ENCODE results near the gene PTGES3.

PTGES3 gene

DNA sequence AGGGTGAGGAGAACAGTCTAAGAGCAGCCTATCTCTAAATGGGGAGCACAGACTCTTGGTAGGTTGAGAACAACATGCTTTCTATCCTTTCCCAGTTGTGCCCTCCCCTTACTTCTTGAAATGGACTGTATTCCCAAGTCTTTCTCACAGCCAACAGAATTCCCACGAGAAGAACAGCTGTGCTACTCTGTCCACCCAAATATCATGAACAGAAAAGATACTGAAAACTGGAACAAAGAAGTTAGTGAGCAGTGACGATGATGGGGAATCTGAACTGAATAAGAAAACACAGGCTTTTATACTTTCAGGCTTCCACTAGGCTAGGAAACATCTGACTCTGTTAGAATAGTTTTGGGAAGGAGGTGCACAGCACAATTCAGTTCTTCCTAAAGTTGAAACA, 33.6 kb upstream of the PTGES3 start:
- no peak overlapping the region for H3K27ac ChIP-seq (ENCODE audit: low read depth, low read length)

DNA sequence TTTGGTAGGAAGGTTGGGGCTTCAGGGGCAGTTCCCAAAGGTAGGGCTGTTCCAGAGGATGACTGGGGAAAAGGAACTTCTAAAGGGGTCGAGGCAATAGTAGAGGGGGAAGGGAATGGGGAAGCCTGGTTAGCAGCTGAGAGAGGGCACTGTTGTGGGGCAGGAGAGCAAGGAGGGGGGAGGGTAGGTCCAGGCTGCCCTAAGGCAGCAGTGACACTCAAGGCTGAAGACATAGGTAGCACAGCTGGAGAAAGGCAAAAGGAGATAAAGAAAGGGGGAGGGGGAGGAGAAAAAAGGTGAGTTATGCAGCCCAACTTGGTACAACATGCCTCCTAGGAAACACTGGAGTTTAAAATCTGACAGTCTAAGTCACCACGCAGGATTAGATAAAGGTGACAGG, 33.1 kb upstream of the PTGES3 start:
- peak overlapping the region in 1 of 2 donors; percentile 94 for H3K4me3 ChIP-seq (ENCODE audit: low read depth in 1 of 2, low read length in 2 of 2)
- H3K36me3 ChIP-seq (ENCODE audit: control insufficient read depth in 1 of 2, insufficient read depth in 2 of 2, low read length in 2 of 2): peaks cover 17 to 36% of the 10 kb centered on the region in 2 donors

More for the DNA sequence above, 33.6 kb upstream of the PTGES3 start:
- Histone ChIP-seq H3K36me3 (ENCODE audit: control insufficient read depth in 1 of 2, insufficient read depth in 2 of 2, low read length in 2 of 2) (peaks cover 16 to 31% of the 10 kb centered on the region in 2 donors), H3K4me1 (ENCODE audit: control insufficient read depth in 1 of 2, insufficient read depth in 2 of 2, low read length in 2 of 2) (peaks cover 38 to 59% of the 10 kb centered on the region in 2 donors), H3K4me3 (ENCODE audit: low read depth in 1 of 2, low read length in 2 of 2) (peak overlapping the region; percentile 89 to 94), H3K9ac (ENCODE audit: low read depth in 1 of 2, low read length in 2 of 2) (peak overlapping the region in 1 of 2 donors; percentile 39), H3K9me3 (ENCODE audit: control insufficient read depth in 1 of 2, low read length in 2 of 2) (no peaks in the 10 kb centered on the region), H3K27me3 (ENCODE audit: control insufficient read depth in 1 of 2, insufficient read depth in 2 of 2, low read length in 2 of 2) (no peaks in the 10 kb centered on the region)

DNA sequence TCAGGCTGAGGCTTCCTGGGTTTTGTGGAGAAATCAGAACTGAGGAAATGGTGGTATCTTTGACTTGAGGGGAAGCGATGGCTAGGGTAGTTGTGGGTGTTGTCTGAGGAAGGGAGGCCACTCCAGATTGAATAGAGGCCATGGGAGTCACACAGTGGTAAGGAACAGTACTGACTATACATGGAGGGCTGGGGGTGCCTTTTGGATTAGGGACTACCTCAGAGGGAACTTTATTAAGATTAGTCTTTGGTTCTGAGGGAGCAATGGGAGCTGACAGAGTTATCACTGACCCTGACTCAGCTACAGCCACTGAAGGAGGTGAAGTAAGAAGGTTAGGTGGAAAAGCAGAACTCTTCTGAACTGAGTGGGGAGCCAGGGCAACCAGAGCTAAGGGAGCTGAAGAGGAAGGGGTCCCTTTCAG, 32.7 kb upstream of the PTGES3 start:
- no peaks in the 10 kb centered on the region for H3K27me3 ChIP-seq (ENCODE audit: control insufficient read depth in 1 of 2, insufficient read depth in 2 of 2, low read length in 2 of 2)
- H3K4me1 ChIP-seq (ENCODE audit: control insufficient read depth in 1 of 2, insufficient read depth in 2 of 2, low read length in 2 of 2): peaks cover 44 to 55% of the 10 kb centered on the region in 2 donors
- no peak overlapping the region for H3K9ac ChIP-seq (ENCODE audit: low read depth in 1 of 2, low read length in 2 of 2)
- H3K27ac ChIP-seq (ENCODE audit: low read depth, low read length): no peak overlapping the region
- H3K36me3 ChIP-seq (ENCODE audit: control insufficient read depth in 1 of 2, insufficient read depth in 2 of 2, low read length in 2 of 2): peaks cover 22 to 41% of the 10 kb centered on the region in 2 donors
- no peak overlapping the region for H3K4me3 ChIP-seq (ENCODE audit: low read depth in 1 of 2, low read length in 2 of 2)
- no peaks in the 10 kb centered on the region for H3K9me3 ChIP-seq (ENCODE audit: control insufficient read depth in 1 of 2, low read length in 2 of 2)

More for the DNA sequence above, 33.1 kb upstream of the PTGES3 start:
- no peaks in the 10 kb centered on the region for H3K27me3 ChIP-seq (ENCODE audit: control insufficient read depth in 1 of 2, insufficient read depth in 2 of 2, low read length in 2 of 2)
- H3K9me3 ChIP-seq (ENCODE audit: control insufficient read depth in 1 of 2, low read length in 2 of 2): no peaks in the 10 kb centered on the region
- H3K9ac ChIP-seq (ENCODE audit: low read depth in 1 of 2, low read length in 2 of 2): no peak overlapping the region
- peaks cover 39 to 59% of the 10 kb centered on the region in 2 donors for H3K4me1 ChIP-seq (ENCODE audit: control insufficient read depth in 1 of 2, insufficient read depth in 2 of 2, low read length in 2 of 2)
- H3K27ac ChIP-seq (ENCODE audit: low read depth, low read length): no peak overlapping the region

DNA sequence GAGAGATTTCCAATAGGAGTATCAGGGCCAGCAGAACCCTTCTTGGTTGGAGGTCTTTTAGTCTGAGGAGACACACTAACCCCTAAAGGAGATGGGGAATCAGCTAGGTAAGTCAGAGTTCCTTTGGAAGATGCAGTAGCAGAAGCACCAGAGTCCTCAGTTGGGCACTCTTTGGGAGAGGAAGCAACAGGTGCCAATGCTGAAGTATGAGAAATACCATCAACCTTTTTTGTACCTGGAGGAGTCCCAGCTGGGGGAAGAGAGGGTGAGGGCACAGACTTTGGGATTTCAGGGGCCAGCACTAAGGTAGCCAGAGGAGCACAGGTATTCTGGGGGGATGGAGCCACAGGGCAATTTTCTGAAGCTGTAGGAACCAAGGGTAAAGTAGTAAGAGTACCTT, 31.0 kb upstream of the PTGES3 start:
- H3K36me3 ChIP-seq (ENCODE audit: control insufficient read depth in 1 of 2, insufficient read depth in 2 of 2, low read length in 2 of 2): peaks cover 31 to 57% of the 10 kb centered on the region in 2 donors
- peaks cover 47 to 51% of the 10 kb centered on the region in 2 donors for H3K4me1 ChIP-seq (ENCODE audit: control insufficient read depth in 1 of 2, insufficient read depth in 2 of 2, low read length in 2 of 2)
- no peaks in the 10 kb centered on the region for H3K27me3 ChIP-seq (ENCODE audit: control insufficient read depth in 1 of 2, insufficient read depth in 2 of 2, low read length in 2 of 2)
- H3K4me3 ChIP-seq (ENCODE audit: low read depth in 1 of 2, low read length in 2 of 2): no peak overlapping the region
- H3K27ac ChIP-seq (ENCODE audit: low read depth, low read length): no peak overlapping the region
- H3K9ac ChIP-seq (ENCODE audit: low read depth in 1 of 2, low read length in 2 of 2): no peak overlapping the region
- H3K9me3 ChIP-seq (ENCODE audit: control insufficient read depth in 1 of 2, low read length in 2 of 2): no peaks in the 10 kb centered on the region

DNA sequence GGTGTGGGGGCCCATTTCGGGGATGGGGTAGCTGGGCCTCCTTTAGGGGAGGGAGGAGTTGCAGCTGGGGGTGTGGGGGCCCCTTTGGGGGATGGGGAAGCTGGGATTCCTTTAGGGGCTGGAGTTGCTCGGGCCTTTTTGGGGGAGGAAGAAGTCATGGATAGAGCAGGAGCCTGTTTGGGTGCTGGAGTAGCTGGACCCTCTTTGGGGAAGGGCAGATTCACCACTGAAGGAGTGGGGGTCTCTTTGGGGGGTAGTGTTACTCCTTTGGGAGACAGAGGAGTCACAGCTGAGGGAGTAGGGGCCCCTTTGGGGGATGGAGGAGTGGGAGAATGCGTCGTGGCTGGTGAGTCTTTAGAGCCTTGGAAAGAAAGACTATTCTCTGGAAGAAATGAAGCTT, 30.6 kb upstream of the PTGES3 start:
- H3K9ac ChIP-seq (ENCODE audit: low read depth in 1 of 2, low read length in 2 of 2): no peak overlapping the region
- H3K27ac ChIP-seq (ENCODE audit: low read depth, low read length): no peak overlapping the region
- no peaks in the 10 kb centered on the region for H3K27me3 ChIP-seq (ENCODE audit: control insufficient read depth in 1 of 2, insufficient read depth in 2 of 2, low read length in 2 of 2)
- no peaks in the 10 kb centered on the region for H3K9me3 ChIP-seq (ENCODE audit: control insufficient read depth in 1 of 2, low read length in 2 of 2)
- H3K36me3 ChIP-seq (ENCODE audit: control insufficient read depth in 1 of 2, insufficient read depth in 2 of 2, low read length in 2 of 2): peaks cover 31 to 61% of the 10 kb centered on the region in 2 donors
- no peak overlapping the region for H3K4me3 ChIP-seq (ENCODE audit: low read depth in 1 of 2, low read length in 2 of 2)
- peaks cover 47% of the 10 kb centered on the region in 2 donors for H3K4me1 ChIP-seq (ENCODE audit: control insufficient read depth in 1 of 2, insufficient read depth in 2 of 2, low read length in 2 of 2)

DNA sequence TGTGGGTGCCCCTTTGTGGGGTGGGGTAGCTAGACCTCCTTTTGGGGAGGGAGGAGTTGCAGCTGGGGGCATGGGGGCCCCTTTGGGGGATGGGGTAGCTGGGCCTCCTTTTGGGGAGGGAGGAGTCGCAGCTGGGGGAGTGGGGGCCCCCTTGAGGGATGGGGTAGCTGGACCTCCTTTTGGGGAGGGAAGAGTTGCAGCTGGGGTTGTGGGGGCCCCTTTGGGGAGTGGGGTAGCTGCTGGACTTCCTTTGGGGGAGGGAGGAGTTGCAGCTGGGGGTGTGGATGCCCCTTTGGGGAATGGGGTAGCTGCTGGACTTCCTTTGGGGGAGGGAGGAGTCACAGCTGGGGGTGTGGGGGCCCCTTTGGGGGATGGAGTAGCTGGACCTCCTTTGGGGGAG, 30.1 kb upstream of the PTGES3 start:
- peaks cover 42% of the 10 kb centered on the region in 2 donors for H3K4me1 ChIP-seq (ENCODE audit: control insufficient read depth in 1 of 2, insufficient read depth in 2 of 2, low read length in 2 of 2)
- no peaks in the 10 kb centered on the region for H3K9me3 ChIP-seq (ENCODE audit: control insufficient read depth in 1 of 2, low read length in 2 of 2)
- H3K9ac ChIP-seq (ENCODE audit: low read depth in 1 of 2, low read length in 2 of 2): no peak overlapping the region
- no peaks in the 10 kb centered on the region for H3K27me3 ChIP-seq (ENCODE audit: control insufficient read depth in 1 of 2, insufficient read depth in 2 of 2, low read length in 2 of 2)
- no peak overlapping the region for H3K4me3 ChIP-seq (ENCODE audit: low read depth in 1 of 2, low read length in 2 of 2)
- H3K36me3 ChIP-seq (ENCODE audit: control insufficient read depth in 1 of 2, insufficient read depth in 2 of 2, low read length in 2 of 2): peaks cover 36 to 66% of the 10 kb centered on the region in 2 donors
- no peak overlapping the region for H3K27ac ChIP-seq (ENCODE audit: low read depth, low read length)

DNA sequence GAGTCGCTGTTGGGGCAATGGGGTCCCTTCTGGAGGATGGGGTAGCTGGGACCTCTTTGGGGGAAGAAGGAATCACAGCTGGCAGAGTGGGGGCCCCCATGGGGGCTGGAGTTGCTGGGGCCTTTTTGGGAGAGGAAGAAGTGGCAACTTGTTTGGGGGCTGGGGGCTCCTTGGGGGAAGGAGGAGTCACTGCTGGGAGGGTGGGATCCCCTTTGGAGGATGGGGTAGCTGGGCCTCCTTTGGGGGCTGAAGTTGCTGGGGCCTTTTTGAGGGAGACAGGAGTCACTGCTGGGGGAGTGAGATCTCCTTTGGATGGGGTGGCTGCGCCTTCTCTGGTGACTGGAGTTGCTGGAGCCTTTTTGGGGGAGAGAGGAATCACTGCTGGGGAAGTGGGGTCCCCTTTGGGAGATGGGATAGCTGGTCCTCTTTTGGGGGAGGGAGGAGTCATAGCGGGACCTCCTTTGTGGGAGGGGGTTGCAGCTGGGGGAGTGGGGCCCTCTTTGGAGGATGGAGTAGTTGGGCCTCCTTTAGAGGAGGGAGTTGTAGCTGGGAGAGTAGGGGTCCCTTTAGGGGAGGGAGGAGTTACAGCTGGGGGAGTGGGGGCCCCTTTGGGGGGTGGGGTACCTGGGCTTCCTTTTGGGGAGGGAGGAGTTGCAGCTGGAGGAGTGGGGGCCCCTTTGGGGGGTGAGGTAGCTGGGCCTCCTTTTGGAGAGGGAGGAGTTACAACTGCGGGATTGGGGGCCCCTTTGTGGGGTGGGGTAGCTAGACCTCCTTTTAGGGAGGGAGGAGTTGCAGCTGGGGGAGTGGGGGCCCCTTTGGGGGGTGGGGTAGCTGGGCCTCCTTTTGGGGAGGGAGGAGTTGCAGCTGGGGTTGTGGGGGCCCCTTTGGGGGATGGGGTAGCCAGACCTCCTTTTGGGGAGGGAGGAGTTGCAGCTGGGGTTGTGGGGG, 29.1 kb upstream of the PTGES3 start:
- Histone ChIP-seq H3K9ac (ENCODE audit: low read depth in 1 of 2, low read length in 2 of 2) (no peak overlapping the region), H3K4me3 (ENCODE audit: low read depth in 1 of 2, low read length in 2 of 2) (no peak overlapping the region), H3K36me3 (ENCODE audit: control insufficient read depth in 1 of 2, insufficient read depth in 2 of 2, low read length in 2 of 2) (peaks cover 39 to 74% of the 10 kb centered on the region in 2 donors), H3K4me1 (ENCODE audit: control insufficient read depth in 1 of 2, insufficient read depth in 2 of 2, low read length in 2 of 2) (peaks cover 33% of the 10 kb centered on the region in 2 donors), H3K27me3 (ENCODE audit: control insufficient read depth in 1 of 2, insufficient read depth in 2 of 2, low read length in 2 of 2) (no peaks in the 10 kb centered on the region), H3K9me3 (ENCODE audit: control insufficient read depth in 1 of 2, low read length in 2 of 2) (no peaks in the 10 kb centered on the region), H3K27ac (ENCODE audit: low read depth, low read length) (no peak overlapping the region)

DNA sequence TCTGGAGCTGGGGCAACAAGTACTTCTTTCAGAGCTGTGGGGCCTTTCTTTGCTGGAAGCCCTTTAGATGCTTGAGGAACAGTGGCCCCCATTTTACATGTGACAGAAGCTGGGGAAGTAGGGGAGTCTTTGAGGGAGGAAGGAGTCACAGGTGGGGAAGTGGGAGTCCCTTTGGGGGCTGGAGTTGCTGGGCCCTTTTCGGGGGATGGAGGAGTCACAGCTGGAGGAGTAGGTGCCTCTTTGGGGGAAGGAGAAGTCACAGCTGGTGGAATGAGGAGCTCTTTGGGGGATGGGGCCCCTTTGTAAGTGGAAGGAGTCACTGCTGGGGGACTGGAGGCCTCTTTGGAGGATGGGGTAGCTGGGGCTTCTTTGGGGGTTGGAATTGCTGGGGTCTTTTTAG, 28.4 kb upstream of the PTGES3 start:
- H3K27me3 ChIP-seq (ENCODE audit: control insufficient read depth in 1 of 2, insufficient read depth in 2 of 2, low read length in 2 of 2): no peaks in the 10 kb centered on the region
- peaks cover 25 to 26% of the 10 kb centered on the region in 2 donors for H3K4me1 ChIP-seq (ENCODE audit: control insufficient read depth in 1 of 2, insufficient read depth in 2 of 2, low read length in 2 of 2)
- H3K9ac ChIP-seq (ENCODE audit: low read depth in 1 of 2, low read length in 2 of 2): no peak overlapping the region
- no peak overlapping the region for H3K27ac ChIP-seq (ENCODE audit: low read depth, low read length)
- H3K9me3 ChIP-seq (ENCODE audit: control insufficient read depth in 1 of 2, low read length in 2 of 2): no peaks in the 10 kb centered on the region
- H3K4me3 ChIP-seq (ENCODE audit: low read depth in 1 of 2, low read length in 2 of 2): no peak overlapping the region
- H3K36me3 ChIP-seq (ENCODE audit: control insufficient read depth in 1 of 2, insufficient read depth in 2 of 2, low read length in 2 of 2): peaks cover 39 to 79% of the 10 kb centered on the region in 2 donors

DNA sequence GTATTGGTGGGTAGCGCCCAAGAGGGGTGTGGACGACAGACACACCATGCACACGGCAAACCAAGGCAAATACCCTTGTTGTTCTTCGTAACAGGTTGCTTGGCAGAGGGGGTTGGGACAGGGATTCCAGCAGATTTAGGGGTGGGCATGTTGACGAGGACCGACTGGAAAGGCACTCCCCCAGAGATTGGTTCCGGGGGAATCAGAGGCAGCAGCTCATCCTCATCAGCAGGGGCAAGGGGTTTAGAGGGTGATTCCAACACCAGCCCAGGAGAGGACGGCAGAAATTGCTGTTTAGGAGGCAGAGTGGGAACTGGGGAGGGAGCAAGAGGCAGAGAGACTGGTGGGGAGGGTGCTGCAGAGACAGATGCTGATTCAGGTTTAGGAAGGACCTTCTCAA, 27.7 kb upstream of the PTGES3 start:
- Histone ChIP-seq H3K9me3 (ENCODE audit: control insufficient read depth in 1 of 2, low read length in 2 of 2) (no peaks in the 10 kb centered on the region), H3K27me3 (ENCODE audit: control insufficient read depth in 1 of 2, insufficient read depth in 2 of 2, low read length in 2 of 2) (no peaks in the 10 kb centered on the region), H3K9ac (ENCODE audit: low read depth in 1 of 2, low read length in 2 of 2) (no peak overlapping the region), H3K4me1 (ENCODE audit: control insufficient read depth in 1 of 2, insufficient read depth in 2 of 2, low read length in 2 of 2) (peaks cover 19% of the 10 kb centered on the region in 2 donors), H3K27ac (ENCODE audit: low read depth, low read length) (no peak overlapping the region), H3K36me3 (ENCODE audit: control insufficient read depth in 1 of 2, insufficient read depth in 2 of 2, low read length in 2 of 2) (peaks cover 40 to 79% of the 10 kb centered on the region in 2 donors), H3K4me3 (ENCODE audit: low read depth in 1 of 2, low read length in 2 of 2) (no peak overlapping the region)

DNA sequence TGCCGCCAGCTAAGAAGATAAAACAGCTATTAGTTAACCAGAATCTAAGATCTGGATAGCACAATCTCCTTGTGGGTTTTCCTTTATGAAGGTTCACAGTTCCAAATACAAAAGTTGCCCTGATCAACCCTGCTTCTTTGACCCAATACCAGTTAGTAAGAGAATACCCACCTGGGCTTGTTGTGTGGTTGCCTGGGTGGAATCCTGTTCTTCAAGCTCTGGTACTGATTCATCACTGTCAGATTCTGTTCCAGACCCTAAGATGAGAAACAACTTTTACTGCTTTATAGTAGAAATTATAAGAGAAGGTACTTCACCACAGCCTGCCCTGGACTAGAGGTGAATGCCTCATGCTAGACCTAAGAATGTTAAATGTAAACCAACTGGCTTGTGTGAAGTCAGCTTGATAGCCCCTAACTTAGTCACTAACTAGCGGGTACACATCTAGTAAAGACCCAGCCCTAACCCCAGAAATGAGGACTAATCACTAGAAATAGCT, 26.4 kb upstream of the PTGES3 start:
- Histone ChIP-seq H3K36me3 (ENCODE audit: control insufficient read depth in 1 of 2, insufficient read depth in 2 of 2, low read length in 2 of 2) (peaks cover 32 to 66% of the 10 kb centered on the region in 2 donors), H3K27me3 (ENCODE audit: control insufficient read depth in 1 of 2, insufficient read depth in 2 of 2, low read length in 2 of 2) (no peaks in the 10 kb centered on the region), H3K9me3 (ENCODE audit: control insufficient read depth in 1 of 2, low read length in 2 of 2) (no peaks in the 10 kb centered on the region), H3K4me1 (ENCODE audit: control insufficient read depth in 1 of 2, insufficient read depth in 2 of 2, low read length in 2 of 2) (peaks cover 6 to 9% of the 10 kb centered on the region in 2 donors), H3K4me3 (ENCODE audit: low read depth in 1 of 2, low read length in 2 of 2) (no peak overlapping the region), H3K27ac (ENCODE audit: low read depth, low read length) (no peak overlapping the region), H3K9ac (ENCODE audit: low read depth in 1 of 2, low read length in 2 of 2) (no peak overlapping the region)
